GM12865 (cell line): Measurements from ENCODE around the gene CNTD1.

Experiments used
- DNase-seq: peaks from one replicate; pipeline ENCODE4 v3.0.0; 2010; ENCODE audit warnings: low read depth
- H3K4me3 ChIP-seq: 2 replicates; pipeline ENCODE4 v1.5.1; 2011; ENCODE audit warnings: mild to moderate bottlenecking, low read depth, low read length, control low read depth
- TF ChIP-seq, protein P1 (sequence below): IDR thresholded peaks from 2 replicates; pipeline ENCODE4 v1.5.1; 2011; ENCODE audit warnings: low read length, control low read depth, low read depth, inconsistent platforms; ENCODE audit not compliant: insufficient read depth; ENCODE audit errors: missing control alignments

Gene CNTD1, protein sequence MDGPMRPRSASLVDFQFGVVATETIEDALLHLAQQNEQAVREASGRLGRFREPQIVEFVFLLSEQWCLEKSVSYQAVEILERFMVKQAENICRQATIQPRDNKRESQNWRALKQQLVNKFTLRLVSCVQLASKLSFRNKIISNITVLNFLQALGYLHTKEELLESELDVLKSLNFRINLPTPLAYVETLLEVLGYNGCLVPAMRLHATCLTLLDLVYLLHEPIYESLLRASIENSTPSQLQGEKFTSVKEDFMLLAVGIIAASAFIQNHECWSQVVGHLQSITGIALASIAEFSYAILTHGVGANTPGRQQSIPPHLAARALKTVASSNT

DNA sequence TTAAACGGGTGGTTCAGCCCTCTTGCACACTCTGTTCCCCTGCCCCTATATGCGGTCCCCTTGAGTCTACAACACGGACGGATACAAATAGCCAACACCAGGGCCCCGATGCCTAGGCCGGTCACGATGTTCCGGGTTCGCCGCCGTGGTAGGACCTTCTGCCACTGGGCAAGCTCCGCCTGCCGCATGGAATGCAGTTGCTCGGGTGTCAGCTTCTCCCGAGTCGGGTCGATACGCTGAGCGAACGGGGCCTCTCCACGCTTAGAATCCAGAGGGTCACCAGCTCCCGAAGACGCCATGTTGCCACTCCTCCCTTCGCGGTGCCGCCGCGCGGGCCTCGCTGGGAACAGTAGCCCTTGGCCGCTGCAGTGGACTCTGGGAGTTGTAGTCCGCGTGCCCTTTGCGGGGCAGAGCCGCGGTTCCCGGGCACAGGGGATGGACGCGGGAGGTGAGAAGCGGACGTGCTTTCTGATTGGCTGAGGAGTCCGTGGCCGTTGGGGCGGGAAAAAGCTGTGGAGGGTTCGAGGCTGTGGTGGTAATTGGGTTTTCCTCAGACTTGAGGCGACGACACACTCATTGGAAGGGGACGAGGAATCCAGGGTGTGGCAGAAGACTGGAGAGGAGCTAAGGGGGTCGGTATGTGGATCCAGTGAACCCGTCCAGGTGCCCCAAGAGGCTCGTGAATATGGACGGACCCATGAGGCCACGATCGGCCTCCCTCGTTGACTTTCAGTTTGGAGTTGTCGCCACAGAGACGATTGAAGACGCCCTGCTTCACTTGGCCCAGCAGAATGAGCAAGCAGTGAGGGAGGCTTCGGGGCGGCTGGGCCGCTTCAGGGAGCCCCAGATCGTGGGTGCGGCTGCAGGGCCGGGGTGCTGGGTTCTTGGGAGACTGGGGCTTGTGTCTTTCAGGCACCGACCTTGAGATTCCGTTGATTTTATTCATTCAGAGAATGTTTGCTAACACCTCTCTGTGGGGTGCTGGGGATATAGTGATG, at the start of gene CNTD1, which contains the start of gene COA3:
Gene CNTD1, plus strand, starts transcription at position 479 of the 998 bp plus-strand sequence. Its CDS starts 207 bp downstream, at position 686.
Gene COA3, minus strand, starts transcription at position 322 of the 998 bp plus-strand sequence. Its CDS starts 23 bp downstream, at position 299.
- DNase-seq = peak; percentile 89
- TF ChIP-seq, protein P1, sequence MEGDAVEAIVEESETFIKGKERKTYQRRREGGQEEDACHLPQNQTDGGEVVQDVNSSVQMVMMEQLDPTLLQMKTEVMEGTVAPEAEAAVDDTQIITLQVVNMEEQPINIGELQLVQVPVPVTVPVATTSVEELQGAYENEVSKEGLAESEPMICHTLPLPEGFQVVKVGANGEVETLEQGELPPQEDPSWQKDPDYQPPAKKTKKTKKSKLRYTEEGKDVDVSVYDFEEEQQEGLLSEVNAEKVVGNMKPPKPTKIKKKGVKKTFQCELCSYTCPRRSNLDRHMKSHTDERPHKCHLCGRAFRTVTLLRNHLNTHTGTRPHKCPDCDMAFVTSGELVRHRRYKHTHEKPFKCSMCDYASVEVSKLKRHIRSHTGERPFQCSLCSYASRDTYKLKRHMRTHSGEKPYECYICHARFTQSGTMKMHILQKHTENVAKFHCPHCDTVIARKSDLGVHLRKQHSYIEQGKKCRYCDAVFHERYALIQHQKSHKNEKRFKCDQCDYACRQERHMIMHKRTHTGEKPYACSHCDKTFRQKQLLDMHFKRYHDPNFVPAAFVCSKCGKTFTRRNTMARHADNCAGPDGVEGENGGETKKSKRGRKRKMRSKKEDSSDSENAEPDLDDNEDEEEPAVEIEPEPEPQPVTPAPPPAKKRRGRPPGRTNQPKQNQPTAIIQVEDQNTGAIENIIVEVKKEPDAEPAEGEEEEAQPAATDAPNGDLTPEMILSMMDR = no peak
- H3K4me3 ChIP-seq = peak within 1 kb of the TSS; percentile 80

GRCh38 chr17:42748908-42749798, 49.5 kb upstream of the CNTD1 start:
- DNase-seq = no peak
- H3K4me3 ChIP-seq = no peak overlapping the region

GRCh38 chr17:42750739-42751344, 47.8 kb upstream of the CNTD1 start:
- DNase-seq = no peak
- no peak overlapping the region for H3K4me3 ChIP-seq
- TF ChIP-seq, protein P1 = no peak

More at GRCh38 chr17:42748908-42749798, 49.5 kb upstream of the CNTD1 start:
- TF ChIP-seq, protein P1 = no peak

- no peak overlapping the region for H3K4me3 ChIP-seq
- TF ChIP-seq, protein P1 = no peak
- no peak for DNase-seq
Observed at GRCh38 chr17:42751628-42752027, 47.0 kb upstream of the CNTD1 start.

DNA sequence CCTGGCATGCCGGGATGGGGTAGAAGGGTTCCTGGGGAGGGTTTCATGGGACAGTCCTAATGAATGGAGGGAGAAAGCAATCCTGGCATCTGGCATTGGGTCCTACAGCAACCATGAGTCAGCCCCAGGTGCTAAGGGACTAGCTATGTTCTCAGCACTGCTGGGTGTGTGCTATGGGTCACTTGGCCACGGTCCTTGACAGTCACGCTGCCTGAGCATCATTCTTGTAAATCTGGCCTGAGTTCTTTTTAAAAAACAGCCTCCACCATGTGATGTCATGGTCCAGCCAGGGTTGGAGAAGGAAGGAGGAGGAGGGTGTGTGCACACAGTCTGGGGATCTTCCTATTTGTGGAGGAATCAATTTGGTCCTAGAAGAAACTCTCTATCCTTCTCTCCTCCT, 43.9 kb upstream of the CNTD1 start:
- no peak overlapping the region for H3K4me3 ChIP-seq
- no peak for DNase-seq
- TF ChIP-seq, protein P1 = no peak
